Neuronal stem cell (in vitro differentiated cells): ENCODE measurements around the gene SREK1. TPM values are rescaled to one million over a fixed set of nuclear protein-coding genes. Genes with fewer than 3 reads are reported as not detected.
A peak's percentile ranks its signal among the peaks of the same experiment; 100 is the strongest.

Experiments used
- DNase-seq: peaks from one replicate; pipeline ENCODE4 v3.0.0-alpha.2; 2013; ENCODE audit warnings: low spot score
- H2AFZ ChIP-seq: one replicate; pipeline ENCODE4 v1.6.1; 2013; ENCODE audit warnings: mild to moderate bottlenecking, low read length, inconsistent platforms
- H2AK5ac ChIP-seq: 2 replicates; pipeline ENCODE4 v1.6.1; 2013; ENCODE audit warnings: low read depth, mild to moderate bottlenecking, inconsistent platforms, low read length, moderate library complexity, mixed read lengths
- H2BK120ac ChIP-seq: 2 replicates; pipeline ENCODE4 v1.6.1; 2013; ENCODE audit warnings: low read depth, mild to moderate bottlenecking, inconsistent platforms, low read length, moderate library complexity, mixed read lengths
- H2BK12ac ChIP-seq: one replicate; pipeline ENCODE4 v1.6.1; 2013; ENCODE audit warnings: low read length, inconsistent platforms
- H2BK15ac ChIP-seq: 2 replicates; pipeline ENCODE4 v1.6.1; 2013; ENCODE audit warnings: mild to moderate bottlenecking, low read length, inconsistent platforms, mixed read lengths
- H2BK5ac ChIP-seq: one replicate; pipeline ENCODE4 v1.6.1; 2013; ENCODE audit warnings: inconsistent platforms, mild to moderate bottlenecking, low read length, moderate library complexity
- H3K14ac ChIP-seq: one replicate; pipeline ENCODE4 v1.6.1; 2013; ENCODE audit warnings: low read length, inconsistent platforms
- H3K18ac ChIP-seq: 2 replicates; pipeline ENCODE4 v1.6.1; 2013; ENCODE audit warnings: low read length, inconsistent platforms
- H3K23ac ChIP-seq: 2 replicates; pipeline ENCODE4 v1.6.1; 2013; ENCODE audit warnings: low read depth, mild to moderate bottlenecking, mixed read lengths, low read length, inconsistent platforms; ENCODE audit not compliant: poor library complexity
- H3K27ac ChIP-seq: replicated peaks from 3 replicates; pipeline ENCODE4 v1.5.1; 2013; ENCODE audit warnings: low read length, inconsistent platforms
- H3K27me3 ChIP-seq, 3 experiments: 2 replicates each; pipeline ENCODE4 v1.6.1; 2013; ENCODE audit warnings: low read length in 3 of 3, mild to moderate bottlenecking in 2 of 3, inconsistent platforms in 1 of 3, low read depth in 1 of 3, mixed read lengths in 1 of 3, moderate library complexity in 1 of 3; ENCODE audit not compliant: control insufficient read depth in 3 of 3, insufficient read depth in 3 of 3
- H3K36me3 ChIP-seq, 2 donors: replicated peaks in 1 of 2; 2 replicates each; pipeline ENCODE4 v1.6.1; 2013; ENCODE audit warnings: low read length in 2 of 2; ENCODE audit not compliant: control insufficient read depth in 2 of 2, insufficient read depth in 2 of 2
- H3K4ac ChIP-seq: 2 replicates; pipeline ENCODE4 v1.6.1; 2013; ENCODE audit warnings: inconsistent platforms, mild to moderate bottlenecking, low read length, moderate library complexity
- H3K4me1 ChIP-seq, 2 donors: 1 replicate in 1 of 2; 2 replicates in 1 of 2; pipeline ENCODE4 v1.6.1; 2013; ENCODE audit warnings: low read length in 2 of 2, low read depth in 1 of 2; ENCODE audit not compliant: control insufficient read depth in 2 of 2, insufficient read depth in 1 of 2
- H3K4me2 ChIP-seq: one replicate; pipeline ENCODE4 v1.6.1; 2013; ENCODE audit warnings: mild to moderate bottlenecking, low read length, inconsistent platforms; ENCODE audit not compliant: insufficient read depth, poor library complexity, severe bottlenecking
- H3K4me3 ChIP-seq, 2 donors: 2 replicates each; pipeline ENCODE4 v1.5.1; 2013; ENCODE audit warnings: low read length in 2 of 2, mild to moderate bottlenecking in 2 of 2, inconsistent platforms in 1 of 2, moderate library complexity in 1 of 2
- H3K79me1 ChIP-seq: one replicate; pipeline ENCODE4 v1.6.1; 2013; ENCODE audit warnings: low read depth, mild to moderate bottlenecking, inconsistent platforms, low read length, moderate library complexity
- H3K9ac ChIP-seq: one replicate; pipeline ENCODE4 v1.6.1; 2013; ENCODE audit warnings: mild to moderate bottlenecking, low read depth, low read length, inconsistent platforms; ENCODE audit not compliant: poor library complexity
- H3K9me3 ChIP-seq, 2 donors: replicated peaks in 1 of 2; 2 replicates each; pipeline versions ENCODE3 to v1.6.1; 2013; ENCODE audit warnings: low read length in 2 of 2, mild to moderate bottlenecking in 2 of 2, inconsistent platforms in 1 of 2, low read depth in 1 of 2, mixed read lengths in 1 of 2, moderate library complexity in 1 of 2; ENCODE audit not compliant: control insufficient read depth in 2 of 2, insufficient read depth in 1 of 2
- H4K8ac ChIP-seq: one replicate; pipeline ENCODE4 v1.6.1; 2013; ENCODE audit warnings: low read depth, mild to moderate bottlenecking, inconsistent platforms, low read length, moderate library complexity
- H4K91ac ChIP-seq: one replicate; pipeline ENCODE4 v1.6.1; 2013; ENCODE audit warnings: low read length, low read depth, mild to moderate bottlenecking, inconsistent platforms; ENCODE audit not compliant: poor library complexity
- WGBS, 2 donors: extraction: QIAGEN DNeasy Blood & Tissue Kit; methylation state at CpG; one replicate each; pipeline ENCODE4 v1.1.7; 2013; ENCODE audit warnings: missing lambda C conversion rate in 2 of 2, mixed read lengths in 1 of 2; ENCODE audit not compliant: insufficient read length in 2 of 2, insufficient replicate concordance in 1 of 2; ENCODE audit errors: extremely low coverage in 2 of 2; 5-methylcytosine and 5-hydroxymethylcytosine counted together
- polyA plus RNA-seq, 2 experiments: library from polyadenylated mRNA; stranded (reverse); fragments of 200-250 nt; gene quantifications; one replicate each; pipeline ENCODE4 v1.2.3, GENCODE V29; 2013

The SREK1 gene
- 65.0 TPM for polyA plus RNA-seq (2013, experiment 1 of 2)
- 67.2 TPM for polyA plus RNA-seq (2013, experiment 2 of 2)

- H3K4me1 ChIP-seq, result peaks cover 2 to 9% of the 10 kb centered on the region in 2 donors
- H3K27ac ChIP-seq, result peak within 1 kb of the TSS; percentile 100
- H4K91ac ChIP-seq, result peak within 1 kb of the TSS; percentile 20
- peak within 1 kb of the TSS; percentile 97 for H2AFZ ChIP-seq
- peaks cover 0 to 3% of the 10 kb centered on the region in 2 donors for H3K9me3 ChIP-seq
- H2BK12ac ChIP-seq, result no peak within 1 kb of the TSS
- peak within 1 kb of the TSS; percentile 93 for H2BK15ac ChIP-seq
- H4K8ac ChIP-seq, result no peak within 1 kb of the TSS
- H3K36me3 ChIP-seq, result peaks cover 0 to 22% of the 10 kb centered on the region in 2 donors
- H2BK5ac ChIP-seq, result peak within 1 kb of the TSS; percentile 91
- peak within 1 kb of the TSS; percentile 57 for H3K4me2 ChIP-seq
- H3K4ac ChIP-seq, result no peak within 1 kb of the TSS
- peak within 1 kb of the TSS; percentile 99 for H3K18ac ChIP-seq
- H3K9ac ChIP-seq, result peak within 1 kb of the TSS; percentile 91
- H3K23ac ChIP-seq, result peak within 1 kb of the TSS; percentile 94
- H2BK120ac ChIP-seq, result peak within 1 kb of the TSS; percentile 68
- H3K14ac ChIP-seq, result peak within 1 kb of the TSS; percentile 76
- no peaks in the 10 kb centered on the region for H3K79me1 ChIP-seq
- H3K4me3 ChIP-seq, result peak within 1 kb of the TSS; percentile 74 to 95
- H3K27me3 ChIP-seq, result peaks cover 0 to 10% (median 0%) of the 10 kb centered on the region in 3 experiments
- DNase-seq, result peak; percentile 90
- WGBS, 2 donors, result no CpG with 5 or more reads among the region's 86 CpGs
- peak within 1 kb of the TSS; percentile 27 for H2AK5ac ChIP-seq
Measured at GRCh38 chr5:66144074-66144833, at the start of gene SREK1. Gene SREK1, plus strand, starts transcription at chr5:66144300. Its CDS starts 77 bp downstream, at chr5:66144377.

- H2AK5ac ChIP-seq, result no peak overlapping the region
- DNase-seq, result no peak
- no peak overlapping the region for H4K8ac ChIP-seq
- H3K4me2 ChIP-seq, result no peak overlapping the region
- no peak overlapping the region for H3K4me3 ChIP-seq
- H2BK5ac ChIP-seq, result no peak overlapping the region
- peaks cover 5 to 24% of the 10 kb centered on the region in 2 donors for H3K9me3 ChIP-seq
- no peak overlapping the region for H4K91ac ChIP-seq
- H2AFZ ChIP-seq, result no peak overlapping the region
- H3K4ac ChIP-seq, result no peak overlapping the region
- no peak overlapping the region for H3K27ac ChIP-seq
- no peaks in the 10 kb centered on the region for H3K79me1 ChIP-seq
- H3K9ac ChIP-seq, result no peak overlapping the region
- no peaks in the 10 kb centered on the region for H3K36me3 ChIP-seq
- no peak overlapping the region for H2BK120ac ChIP-seq
- H3K14ac ChIP-seq, result no peak overlapping the region
- no CpG with 5 or more reads among the region's 2 CpGs for WGBS, 2 donors
- H2BK12ac ChIP-seq, result no peak overlapping the region
- H3K18ac ChIP-seq, result no peak overlapping the region
- H3K27me3 ChIP-seq, result no peaks in the 10 kb centered on the region
- H3K4me1 ChIP-seq, result no peaks in the 10 kb centered on the region
- no peak overlapping the region for H2BK15ac ChIP-seq
- no peak overlapping the region for H3K23ac ChIP-seq
Measured at GRCh38 chr5:66100851-66101250, 43.2 kb upstream of the SREK1 start.

- Histone ChIP-seq H2BK5ac (no peak overlapping the region), H3K27me3 (no peaks in the 10 kb centered on the region), H3K4me1 (no peaks in the 10 kb centered on the region), H3K14ac (no peak overlapping the region), H3K4me3 (no peak overlapping the region), H3K4me2 (no peak overlapping the region), H2AK5ac (no peak overlapping the region), H3K23ac (no peak overlapping the region), H3K9me3 (no peaks in the 10 kb centered on the region), H2BK120ac (no peak overlapping the region), H3K36me3 (no peaks in the 10 kb centered on the region), H3K27ac (no peak overlapping the region), H3K9ac (no peak overlapping the region), H2BK15ac (no peak overlapping the region), H2BK12ac (no peak overlapping the region), H3K18ac (no peak overlapping the region), H2AFZ (no peak overlapping the region), H3K4ac (no peak overlapping the region), H4K8ac (no peak overlapping the region), H3K79me1 (no peaks in the 10 kb centered on the region), H4K91ac (no peak overlapping the region)
- DNase-seq, result no peak
- no CpG with 5 or more reads among the region's 2 CpGs for WGBS, 2 donors
Measured at GRCh38 chr5:66113160-66113559, 30.9 kb upstream of the SREK1 start.

GRCh38 chr5:66118304-66118703, 25.8 kb upstream of the SREK1 start:
- no peaks in the 10 kb centered on the region for H3K27me3 ChIP-seq
- H2BK5ac ChIP-seq, result no peak overlapping the region
- H2BK120ac ChIP-seq, result no peak overlapping the region
- no peak overlapping the region for H3K4me3 ChIP-seq
- H3K18ac ChIP-seq, result no peak overlapping the region
- WGBS, 2 donors, result no CpG with 5 or more reads among the region's 4 CpGs
- DNase-seq, result no peak
- no peaks in the 10 kb centered on the region for H3K4me1 ChIP-seq
- no peak overlapping the region for H4K91ac ChIP-seq
- H3K9me3 ChIP-seq, result no peaks in the 10 kb centered on the region
- H3K79me1 ChIP-seq, result no peaks in the 10 kb centered on the region
- no peak overlapping the region for H2BK15ac ChIP-seq
- H2AFZ ChIP-seq, result no peak overlapping the region
- no peak overlapping the region for H3K27ac ChIP-seq
- no peak overlapping the region for H4K8ac ChIP-seq
- no peak overlapping the region for H3K14ac ChIP-seq
- H3K9ac ChIP-seq, result no peak overlapping the region
- no peaks in the 10 kb centered on the region for H3K36me3 ChIP-seq
- no peak overlapping the region for H2BK12ac ChIP-seq
- no peak overlapping the region for H2AK5ac ChIP-seq
- H3K23ac ChIP-seq, result no peak overlapping the region
- H3K4ac ChIP-seq, result no peak overlapping the region
- H3K4me2 ChIP-seq, result no peak overlapping the region
